ENCODE results near the gene TMEM203. TPM values are rescaled to one million over a fixed set of nuclear protein-coding genes. Genes with fewer than 3 reads are reported as not detected.
A peak's percentile ranks its signal among the peaks of the same experiment; 100 is the strongest.

The TMEM203 gene
- total and polyA plus RNA-seq, 2 of the 13 experiments (the other 11 are each of a cell fraction or from before 2014, with no cell fraction given) = 23.4 to 36.7 TPM

DNA sequence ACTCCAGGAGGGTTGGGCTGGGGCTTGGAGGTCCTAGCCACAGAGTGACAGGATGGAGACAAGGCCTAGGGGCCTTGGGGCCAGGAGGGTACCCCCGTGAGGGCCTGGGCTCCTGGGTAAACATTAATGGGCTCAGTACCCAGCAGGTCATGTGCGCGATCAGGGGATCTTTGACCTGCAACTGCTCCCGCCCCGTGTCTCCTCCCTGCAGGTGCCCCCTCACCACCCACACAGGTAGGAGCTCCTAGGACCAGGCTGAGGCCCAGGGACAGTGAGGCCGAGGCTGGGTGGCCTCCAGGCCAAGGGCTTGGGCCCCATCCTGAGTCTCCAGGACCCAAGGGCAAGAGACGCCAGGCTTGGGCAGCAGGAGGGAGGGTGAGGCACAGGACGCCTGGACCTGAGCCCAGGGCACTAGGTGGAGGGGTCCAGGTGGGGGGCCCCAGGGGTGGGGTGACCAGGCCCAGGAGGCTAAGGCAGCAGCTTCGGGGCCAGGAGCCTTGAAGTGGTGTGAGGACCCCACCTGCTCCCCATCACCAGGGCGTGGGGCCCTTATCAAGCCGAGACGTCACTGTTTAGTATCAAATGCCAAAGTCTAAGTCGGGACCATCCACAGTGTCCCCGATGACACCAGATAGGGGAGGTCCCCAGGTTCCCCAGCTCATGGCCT lies 25.4 kb upstream of the TMEM203 start, which contains the start of gene SLC34A3:
SLC34A3 (plus strand) TSS at position 197 of the 667 bp plus-strand sequence. CDS start 802 bp downstream, outside the sequence.
- peak within 1 kb of the TSS; percentile 75 for H3K27ac ChIP-seq (ENCODE audit: extremely low read length, insufficient read depth, low read length)
- DNase-seq (ENCODE audit: low spot score) = no peak
- peaks cover 72% of the 10 kb centered on the region for H3K4me1 ChIP-seq (ENCODE audit: insufficient read depth, low read length)
- no peaks in the 10 kb centered on the region for H3K36me3 ChIP-seq (replicated peaks in 1 of 2; ENCODE audit: control insufficient read depth in 1 of 2, insufficient read depth in 2 of 2, low read length in 2 of 2)
- ChIA-PET CTCF (ENCODE audit: low intra/inter-chr PET ratio, low total read pairs) (no interaction called here), POLR2A (interaction anchor here (1.0 to 2.7 kb wide), 5 partner anchors 10 to 80 kb away, joined by 3 to 16 read pairs (median 7); partner anchors contain the start of genes TPRN and TUBB4B)
- no peak within 1 kb of the TSS for H2AFZ ChIP-seq (ENCODE audit: low read length)
- FAIRE-seq = no peak
- intact Hi-C loops (cut with micrococcal nuclease; ENCODE audit: unreplicated experiment) (no loop called here), in situ Hi-C loops (cut with HindIII; ENCODE audit: extremely low pct_ligation_motif_present, low pct_unique_long_range_greater_than_20kb) (no loop called here)
- no peaks in the 10 kb centered on the region for H3K27me3 ChIP-seq (ENCODE audit: control insufficient read depth in 1 of 2, insufficient read depth in 2 of 2, low read length in 2 of 2)
- BruUV-seq (replicated peaks) = no TSS peak
- peak within 1 kb of the TSS; percentile 96 for H3K4me2 ChIP-seq (ENCODE audit: low read depth, low read length)
- WGBS (ENCODE audit: low lambda C conversion rate) = 43% methylated on average over 3 of the region's 14 CpGs
- peak within 1 kb of the TSS; percentile 65 for H3K9ac ChIP-seq (ENCODE audit: insufficient read depth, low read depth, low read length)
- H3K79me2 ChIP-seq (ENCODE audit: insufficient read depth, low read length) = peaks cover 4% of the 10 kb centered on the region
- no peaks in the 10 kb centered on the region for H4K20me1 ChIP-seq (ENCODE audit: insufficient read depth, low read length)
- no peaks in the 10 kb centered on the region for H3K9me3 ChIP-seq (ENCODE audit: low read length)
- no peak for ATAC-seq
- peak within 1 kb of the TSS; percentile 53 to 72 (median 62) for H3K4me3 ChIP-seq (replicated peaks in 1 of 3; ENCODE audit: insufficient read depth in 1 of 3, low read depth in 2 of 3, low read length in 3 of 3)
- 0 out of 2 replicates have a peak, but pooled peaks have one; percentile 29 for TF ChIP-seq ZNF839 (CRISPR knock-in tag; IDR thresholded peaks at IDR 0.05; ENCODE audit: borderline replicate concordance)
- TF ChIP-seq, protein P1, sequence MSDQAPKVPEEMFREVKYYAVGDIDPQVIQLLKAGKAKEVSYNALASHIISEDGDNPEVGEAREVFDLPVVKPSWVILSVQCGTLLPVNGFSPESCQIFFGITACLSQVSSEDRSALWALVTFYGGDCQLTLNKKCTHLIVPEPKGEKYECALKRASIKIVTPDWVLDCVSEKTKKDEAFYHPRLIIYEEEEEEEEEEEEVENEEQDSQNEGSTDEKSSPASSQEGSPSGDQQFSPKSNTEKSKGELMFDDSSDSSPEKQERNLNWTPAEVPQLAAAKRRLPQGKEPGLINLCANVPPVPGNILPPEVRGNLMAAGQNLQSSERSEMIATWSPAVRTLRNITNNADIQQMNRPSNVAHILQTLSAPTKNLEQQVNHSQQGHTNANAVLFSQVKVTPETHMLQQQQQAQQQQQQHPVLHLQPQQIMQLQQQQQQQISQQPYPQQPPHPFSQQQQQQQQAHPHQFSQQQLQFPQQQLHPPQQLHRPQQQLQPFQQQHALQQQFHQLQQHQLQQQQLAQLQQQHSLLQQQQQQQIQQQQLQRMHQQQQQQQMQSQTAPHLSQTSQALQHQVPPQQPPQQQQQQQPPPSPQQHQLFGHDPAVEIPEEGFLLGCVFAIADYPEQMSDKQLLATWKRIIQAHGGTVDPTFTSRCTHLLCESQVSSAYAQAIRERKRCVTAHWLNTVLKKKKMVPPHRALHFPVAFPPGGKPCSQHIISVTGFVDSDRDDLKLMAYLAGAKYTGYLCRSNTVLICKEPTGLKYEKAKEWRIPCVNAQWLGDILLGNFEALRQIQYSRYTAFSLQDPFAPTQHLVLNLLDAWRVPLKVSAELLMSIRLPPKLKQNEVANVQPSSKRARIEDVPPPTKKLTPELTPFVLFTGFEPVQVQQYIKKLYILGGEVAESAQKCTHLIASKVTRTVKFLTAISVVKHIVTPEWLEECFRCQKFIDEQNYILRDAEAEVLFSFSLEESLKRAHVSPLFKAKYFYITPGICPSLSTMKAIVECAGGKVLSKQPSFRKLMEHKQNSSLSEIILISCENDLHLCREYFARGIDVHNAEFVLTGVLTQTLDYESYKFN (CRISPR knock-in tag; conservative IDR thresholded peaks at IDR 0.05) = peak; percentile 7; the same call in 1 of the 2 replicates
- TF ChIP-seq ZNF558 (CRISPR knock-in tag; IDR thresholded peaks at IDR 0.05; ENCODE audit: borderline replicate concordance) = 0 out of 2 replicates have a peak, but pooled peaks have one; percentile 32
- TF ChIP-seq FOXA3 (CRISPR knock-in tag; IDR thresholded peaks at IDR 0.05) = 0 out of 2 replicates have a peak, but pooled peaks have one; percentile 3
- TF ChIP-seq ZNF468 (CRISPR knock-in tag; IDR thresholded peaks at IDR 0.05) = no peak
- TF ChIP-seq REXO4 (CRISPR knock-in tag; IDR thresholded peaks at IDR 0.05; ENCODE audit: borderline replicate concordance) = no peak
- no peak; the same call in 1 of the 2 replicates for TF ChIP-seq NR2F6 (IDR thresholded peaks at IDR 0.05)
- TF ChIP-seq NR2F6 (CRISPR knock-in tag; IDR thresholded peaks at IDR 0.05) = peak; percentile 44; the same call in 1 of the 2 replicates
- TF ChIP-seq FOSL2 (CRISPR knock-in tag; IDR thresholded peaks at IDR 0.05) = no peak
- TF ChIP-seq, protein P2, sequence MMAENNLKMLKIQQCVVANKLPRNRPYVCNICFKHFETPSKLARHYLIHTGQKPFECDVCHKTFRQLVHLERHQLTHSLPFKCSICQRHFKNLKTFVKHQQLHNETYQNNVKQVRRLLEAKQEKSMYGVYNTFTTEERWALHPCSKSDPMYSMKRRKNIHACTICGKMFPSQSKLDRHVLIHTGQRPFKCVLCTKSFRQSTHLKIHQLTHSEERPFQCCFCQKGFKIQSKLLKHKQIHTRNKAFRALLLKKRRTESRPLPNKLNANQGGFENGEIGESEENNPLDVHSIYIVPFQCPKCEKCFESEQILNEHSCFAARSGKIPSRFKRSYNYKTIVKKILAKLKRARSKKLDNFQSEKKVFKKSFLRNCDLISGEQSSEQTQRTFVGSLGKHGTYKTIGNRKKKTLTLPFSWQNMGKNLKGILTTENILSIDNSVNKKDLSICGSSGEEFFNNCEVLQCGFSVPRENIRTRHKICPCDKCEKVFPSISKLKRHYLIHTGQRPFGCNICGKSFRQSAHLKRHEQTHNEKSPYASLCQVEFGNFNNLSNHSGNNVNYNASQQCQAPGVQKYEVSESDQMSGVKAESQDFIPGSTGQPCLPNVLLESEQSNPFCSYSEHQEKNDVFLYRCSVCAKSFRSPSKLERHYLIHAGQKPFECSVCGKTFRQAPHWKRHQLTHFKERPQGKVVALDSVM (CRISPR knock-in tag; IDR thresholded peaks at IDR 0.05) = peak; percentile 74
- TF ChIP-seq, protein P3, sequence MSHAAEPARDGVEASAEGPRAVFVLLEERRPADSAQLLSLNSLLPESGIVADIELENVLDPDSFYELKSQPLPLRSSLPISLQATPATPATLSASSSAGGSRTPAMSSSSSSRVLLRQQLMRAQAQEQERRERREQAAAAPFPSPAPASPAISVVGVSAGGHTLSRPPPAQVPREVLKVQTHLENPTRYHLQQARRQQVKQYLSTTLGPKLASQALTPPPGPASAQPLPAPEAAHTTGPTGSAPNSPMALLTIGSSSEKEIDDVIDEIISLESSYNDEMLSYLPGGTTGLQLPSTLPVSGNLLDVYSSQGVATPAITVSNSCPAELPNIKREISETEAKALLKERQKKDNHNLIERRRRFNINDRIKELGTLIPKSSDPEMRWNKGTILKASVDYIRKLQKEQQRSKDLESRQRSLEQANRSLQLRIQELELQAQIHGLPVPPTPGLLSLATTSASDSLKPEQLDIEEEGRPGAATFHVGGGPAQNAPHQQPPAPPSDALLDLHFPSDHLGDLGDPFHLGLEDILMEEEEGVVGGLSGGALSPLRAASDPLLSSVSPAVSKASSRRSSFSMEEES (CRISPR knock-in tag; IDR thresholded peaks at IDR 0.05) = peak; percentile 39; the same call in 1 of the 2 replicates
- 0 out of 2 replicates have a peak, but pooled peaks have one; percentile 10 for TF ChIP-seq PAX8 (CRISPR knock-in tag; IDR thresholded peaks at IDR 0.05; ENCODE audit: borderline replicate concordance)
- TF ChIP-seq ARNT2 (CRISPR knock-in tag; IDR thresholded peaks at IDR 0.05; ENCODE audit: low read depth) = 0 out of 2 replicates have a peak, but pooled peaks have one; percentile 2
- TF ChIP-seq NFYC (CRISPR knock-in tag; IDR thresholded peaks at IDR 0.05) = no peak
- peak; percentile 50; the same call in 1 of the 2 replicates for TF ChIP-seq HDAC2 (CRISPR knock-in tag; IDR thresholded peaks at IDR 0.05)
- 0 out of 2 replicates have a peak, but pooled peaks have one; percentile 1 for TF ChIP-seq HIVEP1 (CRISPR knock-in tag; IDR thresholded peaks at IDR 0.05)
- TF ChIP-seq ZNF34 (CRISPR knock-in tag; IDR thresholded peaks at IDR 0.05; ENCODE audit: borderline replicate concordance) = 0 out of 2 replicates have a peak, but pooled peaks have one; percentile 1
